A673 (cell line): ENCODE measurements around the gene KCNIP1.

Experiments
- CTCF ChIP-seq: fragments of 300-800, 200-600 bp; sonication (generic); conservative IDR thresholded peaks from 2 replicates; pipeline ENCODE4 v1.5.1; 2017; ENCODE audit warnings: low read depth, mild to moderate bottlenecking, antibody characterized with exemption, low read length, moderate library complexity, mixed read lengths
- EZH2 ChIP-seq: fragments of 200-600 bp; sonication (generic); IDR thresholded peaks from 2 replicates; pipeline ENCODE4 v1.6.1; 2017; ENCODE audit warnings: borderline replicate concordance, low read depth, mild to moderate bottlenecking, mixed read lengths, antibody characterized with exemption, low read length; ENCODE audit not compliant: poor library complexity, severe bottlenecking

- TF ChIP-seq CTCF (no peak), EZH2 (no peak)
These were observed 2.5 kb upstream of the KCNIP1 start for GRCh38 chr5:170501361-170501760.
